Ovary (tissue), 3 donors: ENCODE data around the gene SLAMF1.
"Not testable (repeated sequence)": the region's sequence is repeated elsewhere in the genome, so short reads cannot be mapped to it uniquely, and the experiment has no call there.

Source experiments
- POLR2A ChIP-seq: fragments of 450-650 bp; IDR thresholded peaks from one replicate; pipeline ENCODE4 v1.6.1; 2017; ENCODE audit warnings: antibody characterized with exemption, mild to moderate bottlenecking, moderate library complexity
- TF ChIP-seq, protein P1 (sequence below), 3 donors: fragments of 450-650 bp in 2 of 3; fragments of 200-600 bp in 1 of 3; IDR thresholded peaks; one replicate each; pipeline versions ENCODE4 v1.5.1 to v1.8.0; 2016 to 2022; ENCODE audit warnings: antibody characterized with exemption in 3 of 3, mild to moderate bottlenecking in 1 of 3
- donor health status: DM: no; HTN: no; CAD: no.

GRCh38 chr1:160652065-160652641 is 5.3 kb upstream of the SLAMF1 start:
- TF ChIP-seq, protein P1, sequence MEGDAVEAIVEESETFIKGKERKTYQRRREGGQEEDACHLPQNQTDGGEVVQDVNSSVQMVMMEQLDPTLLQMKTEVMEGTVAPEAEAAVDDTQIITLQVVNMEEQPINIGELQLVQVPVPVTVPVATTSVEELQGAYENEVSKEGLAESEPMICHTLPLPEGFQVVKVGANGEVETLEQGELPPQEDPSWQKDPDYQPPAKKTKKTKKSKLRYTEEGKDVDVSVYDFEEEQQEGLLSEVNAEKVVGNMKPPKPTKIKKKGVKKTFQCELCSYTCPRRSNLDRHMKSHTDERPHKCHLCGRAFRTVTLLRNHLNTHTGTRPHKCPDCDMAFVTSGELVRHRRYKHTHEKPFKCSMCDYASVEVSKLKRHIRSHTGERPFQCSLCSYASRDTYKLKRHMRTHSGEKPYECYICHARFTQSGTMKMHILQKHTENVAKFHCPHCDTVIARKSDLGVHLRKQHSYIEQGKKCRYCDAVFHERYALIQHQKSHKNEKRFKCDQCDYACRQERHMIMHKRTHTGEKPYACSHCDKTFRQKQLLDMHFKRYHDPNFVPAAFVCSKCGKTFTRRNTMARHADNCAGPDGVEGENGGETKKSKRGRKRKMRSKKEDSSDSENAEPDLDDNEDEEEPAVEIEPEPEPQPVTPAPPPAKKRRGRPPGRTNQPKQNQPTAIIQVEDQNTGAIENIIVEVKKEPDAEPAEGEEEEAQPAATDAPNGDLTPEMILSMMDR (IDR thresholded peaks at IDR 0.05): not testable (repeated sequence)
- TF ChIP-seq POLR2A: not testable (repeated sequence)
